IMR-90 (cell line): Measurements from ENCODE around the gene PRKAG1. TPM values are rescaled to one million over a fixed set of nuclear protein-coding genes. Genes with fewer than 3 reads are reported as not detected.

ENCODE experiments used
- ATAC-seq: fragments of 200-7000 bp; cut with Tn5 transposase; 2 replicates; pipeline ENCODE4 v1.9.1; 2020; ENCODE audit warnings: low read depth, mild to moderate bottlenecking, moderate library complexity
- BruUV-seq: library from RNA; stranded (reverse); fragments of 400-500 nt; replicated peaks from 2 replicates; lab custom pipeline; 2021; lab: Mats Ljungman, UMichigan
- CTCF ChIA-PET: fragments of 300-600 bp; formaldehyde crosslinking; extraction: SDS; loops from one replicate; lab custom pipeline; 2021; ENCODE audit warnings: antibody characterized with exemption; lab: Yijun Ruan, JAX
- POLR2A ChIA-PET: fragments of 300-600 bp; sonication (Branson Sonifier 250); formaldehyde crosslinking; loops from one replicate; lab custom pipeline; 2022; ENCODE audit warnings: antibody characterized with exemption; ENCODE audit not compliant: unreplicated experiment; lab: Charles Lee
- DNase-seq: peaks from one replicate; pipeline ENCODE4 v3.0.0; 2013
- H2AFZ ChIP-seq: replicated peaks from 2 replicates; pipeline ENCODE3; 2013; ENCODE audit warnings: low read length, mild to moderate bottlenecking; ENCODE audit not compliant: poor library complexity
- H2AK5ac ChIP-seq: 2 replicates; pipeline ENCODE4 v1.6.1; 2013; ENCODE audit warnings: low read depth, low read length, inconsistent platforms
- H2AK9ac ChIP-seq: replicated peaks from 2 replicates; pipeline ENCODE3; 2013; ENCODE audit warnings: mild to moderate bottlenecking, low read depth, low read length, moderate library complexity; ENCODE audit not compliant: poor library complexity
- H2BK120ac ChIP-seq: 2 replicates; pipeline ENCODE4 v1.6.1; 2013; ENCODE audit warnings: low read depth, low read length, inconsistent platforms
- H2BK15ac ChIP-seq: 3 replicates; pipeline ENCODE4 v1.6.1; 2013; ENCODE audit warnings: low read depth, low read length, inconsistent platforms
- H2BK20ac ChIP-seq: 2 replicates; pipeline ENCODE4 v1.6.1; 2013; ENCODE audit warnings: low read depth, mild to moderate bottlenecking, inconsistent platforms, low read length, moderate library complexity
- H2BK5ac ChIP-seq: 2 replicates; pipeline ENCODE4 v1.6.1; 2013; ENCODE audit warnings: mild to moderate bottlenecking, low read depth, low read length, inconsistent platforms; ENCODE audit not compliant: poor library complexity, severe bottlenecking
- H3K14ac ChIP-seq: replicated peaks from 2 replicates; pipeline ENCODE4 v1.6.1; 2013; ENCODE audit warnings: low read depth, low read length, inconsistent platforms
- H3K18ac ChIP-seq: 2 replicates; pipeline ENCODE4 v1.6.1; 2013; ENCODE audit warnings: low read depth, low read length, control low read depth
- H3K23ac ChIP-seq: 2 replicates; pipeline ENCODE4 v1.6.1; 2013; ENCODE audit warnings: low read depth, low read length, inconsistent platforms
- H3K27ac ChIP-seq: 2 replicates; pipeline ENCODE4 v1.5.1; 2013; ENCODE audit warnings: mild to moderate bottlenecking, control low read depth, low read length; ENCODE audit not compliant: insufficient read depth
- H3K27me3 ChIP-seq: 2 replicates; pipeline ENCODE4 v1.6.1; 2013; ENCODE audit warnings: low read length; ENCODE audit not compliant: control insufficient read depth, insufficient read depth
- H3K36me3 ChIP-seq: 2 replicates; pipeline ENCODE4 v1.6.1; 2013; ENCODE audit warnings: low read length, mixed read lengths; ENCODE audit not compliant: control insufficient read depth, insufficient read depth
- H3K4ac ChIP-seq: 2 replicates; pipeline ENCODE4 v1.6.1; 2013; ENCODE audit warnings: low read depth, low read length, inconsistent platforms
- H3K4me1 ChIP-seq: 2 replicates; pipeline ENCODE4 v1.6.1; 2013; ENCODE audit warnings: low read length, mixed read lengths; ENCODE audit not compliant: control insufficient read depth, insufficient read depth
- H3K4me2 ChIP-seq: 2 replicates; pipeline ENCODE4 v1.6.1; 2013; ENCODE audit warnings: low read depth, mild to moderate bottlenecking, control low read depth, low read length, moderate library complexity
- H3K4me3 ChIP-seq: 2 replicates; pipeline ENCODE4 v1.5.1; 2013; ENCODE audit warnings: low read depth, mild to moderate bottlenecking, control low read depth, low read length, moderate library complexity; ENCODE audit not compliant: insufficient read depth
- H3K56ac ChIP-seq: 2 replicates; pipeline ENCODE4 v1.6.1; 2013; ENCODE audit warnings: low read length, inconsistent platforms; ENCODE audit not compliant: insufficient read depth; ENCODE audit errors: extremely low read depth
- H3K79me1 ChIP-seq, 2 experiments: 2 replicates each; pipeline ENCODE4 v1.6.1; 2013; ENCODE audit warnings: low read length in 2 of 2, inconsistent platforms in 1 of 2, low read depth in 1 of 2
- H3K9ac ChIP-seq: 2 replicates; pipeline ENCODE4 v1.6.1; 2013; ENCODE audit warnings: low read depth, low read length, control low read depth
- H3K9me1 ChIP-seq: 2 replicates; pipeline ENCODE4 v1.6.1; 2013; ENCODE audit warnings: low read length, inconsistent platforms; ENCODE audit not compliant: insufficient read depth
- H3K9me3 ChIP-seq: 2 replicates; pipeline ENCODE4 v1.6.1; 2013; ENCODE audit warnings: low read length; ENCODE audit not compliant: control insufficient read depth, insufficient read depth
- H4K20me1 ChIP-seq: 2 replicates; pipeline ENCODE4 v1.6.1; 2013; ENCODE audit warnings: low read length, inconsistent platforms; ENCODE audit not compliant: insufficient read depth
- H4K5ac ChIP-seq: 2 replicates; pipeline ENCODE4 v1.6.1; 2013; ENCODE audit warnings: mild to moderate bottlenecking, low read depth, low read length, control low read depth
- H4K8ac ChIP-seq, 2 experiments: 2 replicates each; pipeline ENCODE4 v1.6.1; 2013; ENCODE audit warnings: low read depth in 2 of 2, low read length in 2 of 2, control low read depth in 1 of 2, inconsistent platforms in 1 of 2
- H4K91ac ChIP-seq: 2 replicates; pipeline ENCODE4 v1.6.1; 2013; ENCODE audit warnings: low read depth, low read length, inconsistent platforms; ENCODE audit not compliant: insufficient read depth
- BHLHE40 ChIP-seq: fragments of 150-350 bp; IDR thresholded peaks from 2 replicates; pipeline ENCODE4 v1.6.1; 2016; ENCODE audit warnings: mild to moderate bottlenecking, low read depth, low read length
- CEBPB ChIP-seq: IDR thresholded peaks from 2 replicates; pipeline ENCODE4 v1.6.1; 2012; ENCODE audit warnings: low read depth, low read length, improper control_type of control experiment
- CHD1 ChIP-seq: IDR thresholded peaks from 2 replicates; pipeline ENCODE4 v1.6.1; 2012; ENCODE audit warnings: low read depth, low read length, improper control_type of control experiment
- ELK1 ChIP-seq: fragments of 150-350 bp; IDR thresholded peaks from 2 replicates; pipeline ENCODE4 v1.6.1; 2016; ENCODE audit warnings: low read depth, mild to moderate bottlenecking, low read length, moderate library complexity, borderline replicate concordance
- FOS ChIP-seq: fragments of 150-350 bp; IDR thresholded peaks from 2 replicates; pipeline ENCODE4 v1.6.1; 2016; ENCODE audit warnings: low read depth, low read length
- MAFK ChIP-seq: IDR thresholded peaks from 2 replicates; pipeline ENCODE4 v1.6.1; 2012; ENCODE audit warnings: low read depth, low read length, improper control_type of control experiment
- MAZ ChIP-seq: IDR thresholded peaks from 2 replicates; pipeline ENCODE4 v1.6.1; 2012; ENCODE audit warnings: low read depth, mild to moderate bottlenecking, low read length, improper control_type of control experiment, moderate library complexity, borderline replicate concordance
- MXI1 ChIP-seq: IDR thresholded peaks from 2 replicates; pipeline ENCODE4 v1.6.1; 2012; ENCODE audit warnings: low read depth, mild to moderate bottlenecking, low read length, moderate library complexity, borderline replicate concordance
- POLR2A ChIP-seq: IDR thresholded peaks from 2 replicates; pipeline ENCODE4 v1.6.1; 2012; ENCODE audit warnings: mild to moderate bottlenecking, low read depth, low read length
- RAD21 ChIP-seq: IDR thresholded peaks from 2 replicates; pipeline ENCODE4 v1.6.1; 2012; ENCODE audit warnings: low read length, improper control_type of control experiment
- RCOR1 ChIP-seq: IDR thresholded peaks from 2 replicates; pipeline ENCODE4 v1.6.1; 2012; ENCODE audit warnings: mild to moderate bottlenecking, low read length, improper control_type of control experiment; ENCODE audit not compliant: insufficient replicate concordance
- RFX5 ChIP-seq: IDR thresholded peaks from 2 replicates; pipeline ENCODE4 v1.8.0; 2012; ENCODE audit warnings: low read depth, mild to moderate bottlenecking, low read length, moderate library complexity
- SMC3 ChIP-seq: fragments of 150-350 bp; IDR thresholded peaks from 2 replicates; pipeline ENCODE4 v1.6.1; 2016; ENCODE audit warnings: low read depth, mild to moderate bottlenecking, antibody characterized with exemption, low read length, moderate library complexity
- USF2 ChIP-seq: fragments of 150-350 bp; IDR thresholded peaks from 2 replicates; pipeline ENCODE4 v1.6.1; 2017; ENCODE audit warnings: mild to moderate bottlenecking, antibody characterized with exemption, low read length, low read depth
- WGBS, 2 experiments: methylation state at CpG; one replicate each; pipeline versions ENCODE4 v1.1.5 to v1.1.7; 2013; ENCODE audit warnings: missing lambda C conversion rate in 2 of 2; ENCODE audit not compliant: insufficient read length in 1 of 2; ENCODE audit errors: extremely low coverage in 2 of 2; 5-methylcytosine and 5-hydroxymethylcytosine counted together
- dilution Hi-C: fragments of 300-500 bp; cut with HindIII; formaldehyde crosslinking; loops from one replicate; pipeline ENCODE4 v1.14.3; 2018; ENCODE audit warnings: low sequenced_read_pairs; ENCODE audit not compliant: unreplicated experiment
- in situ Hi-C: fragments of 300-500 bp; cut with MboI; formaldehyde crosslinking; loops from 3 replicates; pipeline ENCODE4 v1.14.3; 2019; ENCODE audit warnings: low sequenced_read_pairs, inconsistent platforms, mixed read lengths
- intact Hi-C: fragments of 100-400 bp; cut with micrococcal nuclease; formaldehyde crosslinking; loops from 2 replicates; pipeline ENCODE4 v1.10.0; 2022
- polyA plus RNA-seq, 3 experiments: library from polyadenylated mRNA; depleted of rRNA; stranded (reverse); fragments of >200 nt; gene quantifications; 2 replicates each; pipeline ENCODE4 v1.2.3, GENCODE V29; 2012; ENCODE audit warnings: low replicate concordance in 1 of 3
- total RNA-seq: library from RNA; depleted of rRNA; stranded (reverse); fragments of >200 nt; gene quantifications from 2 replicates; pipeline ENCODE4 v1.2.3, GENCODE V29; 2012

PRKAG1 gene
- total and polyA plus RNA-seq, 2 of the 4 experiments (the other 2 are of a cell fraction) = 81.1 to 106 TPM

GRCh38 chr12:49051777-49052438 lies 33.3 kb upstream of the PRKAG1 start:
- no peak overlapping the region for H2BK20ac ChIP-seq
- no peak overlapping the region for H3K4me2 ChIP-seq
- H4K8ac ChIP-seq = no peak overlapping the region
- H3K4me3 ChIP-seq = no peak overlapping the region
- H2AK9ac ChIP-seq = no peak overlapping the region
- no peak overlapping the region for H3K14ac ChIP-seq
- H2AK5ac ChIP-seq = no peak overlapping the region
- in situ Hi-C loops (no loop called here), intact Hi-C loops (no loop called here), dilution Hi-C loops (no loop called here)
- no peaks in the 10 kb centered on the region for H3K27me3 ChIP-seq
- no peak overlapping the region for H2BK15ac ChIP-seq
- DNase-seq (no peak), ATAC-seq (no peak)
- H4K20me1 ChIP-seq = peaks cover 90% of the 10 kb centered on the region
- ChIA-PET CTCF (no interaction called here), POLR2A (no interaction called here)
- H3K36me3 ChIP-seq = peaks cover 76% of the 10 kb centered on the region
- no peak overlapping the region for H2AFZ ChIP-seq
- no peak overlapping the region for H2BK5ac ChIP-seq
- H3K9ac ChIP-seq = no peak overlapping the region
- H4K91ac ChIP-seq = no peak overlapping the region
- BruUV-seq = no TSS peak
- H3K4me1 ChIP-seq = peaks cover 12% of the 10 kb centered on the region
- H3K9me1 ChIP-seq = peaks cover 31% of the 10 kb centered on the region
- no peak overlapping the region for H3K4ac ChIP-seq
- no peak overlapping the region for H3K18ac ChIP-seq
- H2BK120ac ChIP-seq = no peak overlapping the region
- no peak overlapping the region for H3K23ac ChIP-seq
- H3K79me1 ChIP-seq = peaks cover 46 to 90% of the 10 kb centered on the region in 2 experiments
- WGBS, 2 experiments = 98% methylated on average over 6 of the region's 20 CpGs; no CpG with 5 or more reads in 1 of the 2 experiments
- H3K9me3 ChIP-seq = no peaks in the 10 kb centered on the region
- no peak overlapping the region for H3K56ac ChIP-seq
- no peak overlapping the region for H4K5ac ChIP-seq
- TF ChIP-seq RCOR1 (no peak), RAD21 (no peak), POLR2A (no peak), USF2 (no peak), MAZ (no peak), CHD1 (no peak), ELK1 (no peak), FOS (no peak), SMC3 (no peak), BHLHE40 (no peak), CEBPB (no peak), RFX5 (no peak), MXI1 (no peak), MAFK (no peak)
- H3K27ac ChIP-seq = no peak overlapping the region
